NCI-H2081 (cell line): ENCODE results near the gene MTFR1L.

ENCODE experiments used
- DNase-seq, 2 experiments: peaks; one replicate each; lab custom pipeline; 2025; lab: John Stamatoyannopoulos, UW

Gene MTFR1L

GRCh38 chr1:25878690-25879089, 58.9 kb downstream of the MTFR1L start:
- DNase-seq: no peak

- no peak for DNase-seq
Observed at GRCh38 chr1:25879675-25880074, 59.9 kb downstream of the MTFR1L start.

DNA sequence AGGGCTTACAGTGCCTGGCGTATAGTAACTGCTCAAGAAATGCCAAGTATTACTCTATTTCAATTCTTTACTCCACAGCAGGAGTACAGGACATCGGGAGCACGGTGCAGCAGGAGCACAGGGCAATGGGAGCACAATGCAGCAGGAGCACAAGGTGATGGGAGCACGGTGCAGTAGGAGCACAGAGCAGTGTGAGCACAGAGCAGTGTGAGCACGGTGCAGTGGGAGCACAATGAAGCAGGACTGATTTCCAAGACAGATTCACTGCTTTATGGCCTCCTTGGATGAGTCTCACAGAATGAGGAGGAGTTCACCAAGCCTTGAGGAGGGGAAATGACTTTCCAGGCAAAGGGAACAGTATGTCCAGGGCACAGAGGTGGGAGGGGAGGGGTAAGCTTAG, 60.8 kb downstream of the MTFR1L start:
- DNase-seq: no peak

DNA sequence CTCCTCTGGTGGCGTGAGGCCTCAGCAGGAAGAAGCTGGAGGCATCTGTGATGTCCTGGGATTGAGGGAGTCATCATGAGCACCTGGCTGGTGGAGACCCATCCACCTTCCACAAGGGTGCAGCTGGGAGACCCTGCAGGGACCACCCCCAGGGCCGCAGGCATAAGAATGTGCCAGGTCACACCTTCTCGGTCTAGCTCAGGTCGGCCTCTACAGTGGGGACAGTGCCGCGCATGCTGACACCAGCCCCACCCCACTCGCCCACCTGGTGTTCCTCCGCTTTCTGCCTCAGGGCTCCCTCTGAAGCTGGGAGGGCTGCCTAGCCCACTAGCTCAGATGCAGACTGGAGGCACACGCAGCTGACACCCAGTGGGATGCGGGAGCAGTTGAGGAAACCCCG, 61.5 kb downstream of the MTFR1L start:
- no peak for DNase-seq
